ENCODE data around the gene ADCY10. TPM values are rescaled to one million over a fixed set of nuclear protein-coding genes. Genes with fewer than 3 reads are reported as not detected.

ADCY10 gene
- total and polyA plus RNA-seq, 2 experiments from 2014 or later, result not detected

- Mint-ChIP-seq H3K4me1 (peaks cover 5% of the 10 kb centered on the region), H3K27ac (no peak overlapping the region), H3K27me3 (ENCODE audit: insufficient read depth, low read depth, poor library complexity) (no peaks in the 10 kb centered on the region), H3K4me3 (no peak overlapping the region), H3K36me3 (ENCODE audit: low read depth) (no peaks in the 10 kb centered on the region), H3K9me3 (no peaks in the 10 kb centered on the region)
- Histone ChIP-seq H3K4me3 (no peak overlapping the region), H2AFZ (0 out of 2 replicates have a peak overlapping the region, but pooled peaks have one; percentile 52), H4K20me1 (replicated peaks; ENCODE audit: insufficient read depth) (no peaks in the 10 kb centered on the region), H3K27me3 (ENCODE audit: insufficient read depth) (no peaks in the 10 kb centered on the region), H3K4me1 (ENCODE audit: insufficient read depth) (no peaks in the 10 kb centered on the region), H3K79me2 (replicated peaks; ENCODE audit: insufficient read depth) (no peaks in the 10 kb centered on the region), H3K27ac (ENCODE audit: low read depth) (no peak overlapping the region), H3F3A (replicated peaks; ENCODE audit: low read depth) (no peaks in the 10 kb centered on the region), H3K9me2 (ENCODE audit: insufficient read depth) (peaks cover 5% of the 10 kb centered on the region; the same call in 1 of the 2 replicates), H3K36me3 (ENCODE audit: insufficient read depth) (no peaks in the 10 kb centered on the region), H3K4me2 (no peak overlapping the region)
- DNase-seq (ENCODE audit: low spot score), result no peak
- ATAC-seq, result no peak
- TF ChIP-seq ETS1 (IDR thresholded peaks at IDR 0.05) (no peak), POLR2AphosphoS5 (IDR thresholded peaks at IDR 0.05; ENCODE audit: low read depth) (no peak), ZNF114 (CRISPR knock-in tag; IDR thresholded peaks at IDR 0.05) (no peak)
Measured at GRCh38 chr1:167849666-167850065, 64.3 kb downstream of the ADCY10 start.

GRCh38 chr1:167842872-167843271 is 71.1 kb downstream of the ADCY10 start:
- TF ChIP-seq ETS1 (IDR thresholded peaks at IDR 0.05) (no peak), CTCF (conservative IDR thresholded peaks at IDR 0.05; ENCODE audit: low read depth in 2 of 2) (no peak), NANOG (IDR thresholded peaks at IDR 0.05; ENCODE audit: borderline replicate concordance) (no peak), ZNF331 (CRISPR knock-in tag; IDR thresholded peaks at IDR 0.05; ENCODE audit: low read depth) (no peak), ZNF462 (CRISPR knock-in tag; IDR thresholded peaks at IDR 0.05) (no peak), ZNF114 (CRISPR knock-in tag; IDR thresholded peaks at IDR 0.05) (no peak), STAT1 (IDR thresholded peaks at IDR 0.05; ENCODE audit: unreplicated experiment) (no peak)
- H3K9me2 ChIP-seq (ENCODE audit: insufficient read depth), result peaks cover 5% of the 10 kb centered on the region
- H3F3A ChIP-seq (replicated peaks; ENCODE audit: low read depth), result no peaks in the 10 kb centered on the region
- no peaks in the 10 kb centered on the region for H3K27me3 ChIP-seq (ENCODE audit: insufficient read depth)
- no peak overlapping the region for H3K4me2 ChIP-seq
- Mint-ChIP-seq H3K4me3 (no peak overlapping the region), H3K36me3 (ENCODE audit: low read depth) (no peaks in the 10 kb centered on the region), H3K9me3 (no peaks in the 10 kb centered on the region), H3K27ac (no peak overlapping the region), H3K27me3 (ENCODE audit: insufficient read depth, low read depth, poor library complexity) (peaks cover 2% of the 10 kb centered on the region), H3K4me1 (no peaks in the 10 kb centered on the region)
- H3K79me2 ChIP-seq (replicated peaks; ENCODE audit: insufficient read depth), result no peaks in the 10 kb centered on the region
- no peaks in the 10 kb centered on the region for H3K36me3 ChIP-seq (ENCODE audit: insufficient read depth)
- H3K4me1 ChIP-seq (ENCODE audit: insufficient read depth), result no peaks in the 10 kb centered on the region
- no peak overlapping the region for H3K4me3 ChIP-seq
- no peak overlapping the region for H2AFZ ChIP-seq
- H3K27ac ChIP-seq (ENCODE audit: low read depth), result no peak overlapping the region
- ATAC-seq (no peak), DNase-seq (ENCODE audit: low spot score) (no peak)
- no peaks in the 10 kb centered on the region for H4K20me1 ChIP-seq (replicated peaks; ENCODE audit: insufficient read depth)

All from GM23338 (cell line).